ENCODE data around the gene REC114.

GRCh38 chr15:73398861-73399260 lies 44.1 kb upstream of the REC114 start:
- TF ChIP-seq CTCF (IDR thresholded peaks at IDR 0.05) (no peak), POLR2A (IDR thresholded peaks at IDR 0.05) (no peak)
